ENCODE data around the gene MYH10.

DNA sequence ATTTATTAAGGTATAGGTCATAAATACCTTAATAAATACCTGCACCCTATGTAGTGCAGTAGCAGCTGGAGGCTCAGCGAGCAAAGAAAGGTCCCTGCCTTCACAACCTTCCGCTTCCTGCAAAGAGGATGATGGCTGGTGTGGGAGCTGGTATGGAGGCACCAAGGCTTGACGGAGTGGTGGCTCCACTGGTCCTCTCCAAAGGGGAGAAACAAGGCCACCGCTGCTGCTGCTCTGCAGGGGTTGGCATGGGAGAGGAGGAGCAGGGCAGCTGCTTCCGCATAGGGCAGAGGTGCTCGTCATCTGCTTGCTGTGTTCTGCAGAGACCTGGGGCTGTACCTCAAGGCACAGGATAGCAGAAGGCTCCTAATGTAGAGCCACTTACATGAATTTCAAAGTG, 142.0 kb downstream of the MYH10 start:
- TF ChIP-seq, protein P1, sequence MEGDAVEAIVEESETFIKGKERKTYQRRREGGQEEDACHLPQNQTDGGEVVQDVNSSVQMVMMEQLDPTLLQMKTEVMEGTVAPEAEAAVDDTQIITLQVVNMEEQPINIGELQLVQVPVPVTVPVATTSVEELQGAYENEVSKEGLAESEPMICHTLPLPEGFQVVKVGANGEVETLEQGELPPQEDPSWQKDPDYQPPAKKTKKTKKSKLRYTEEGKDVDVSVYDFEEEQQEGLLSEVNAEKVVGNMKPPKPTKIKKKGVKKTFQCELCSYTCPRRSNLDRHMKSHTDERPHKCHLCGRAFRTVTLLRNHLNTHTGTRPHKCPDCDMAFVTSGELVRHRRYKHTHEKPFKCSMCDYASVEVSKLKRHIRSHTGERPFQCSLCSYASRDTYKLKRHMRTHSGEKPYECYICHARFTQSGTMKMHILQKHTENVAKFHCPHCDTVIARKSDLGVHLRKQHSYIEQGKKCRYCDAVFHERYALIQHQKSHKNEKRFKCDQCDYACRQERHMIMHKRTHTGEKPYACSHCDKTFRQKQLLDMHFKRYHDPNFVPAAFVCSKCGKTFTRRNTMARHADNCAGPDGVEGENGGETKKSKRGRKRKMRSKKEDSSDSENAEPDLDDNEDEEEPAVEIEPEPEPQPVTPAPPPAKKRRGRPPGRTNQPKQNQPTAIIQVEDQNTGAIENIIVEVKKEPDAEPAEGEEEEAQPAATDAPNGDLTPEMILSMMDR (IDR thresholded peaks at IDR 0.05) = no peak
- TF ChIP-seq EP300 (IDR thresholded peaks at IDR 0.05) = no peak
